HG03135 (cell line): Measurements from ENCODE around the gene MPP4.
A peak's percentile ranks its signal among the peaks of the same experiment; 100 is the strongest.
"Not testable (repeated sequence)": the region's sequence is repeated elsewhere in the genome, so short reads cannot be mapped to it uniquely, and the experiment has no call there.

Experiments used
- ATAC-seq: cut with Tn5 transposase; IDR thresholded peaks from one replicate; pipeline ENCODE4 v1.9.1; 2021; ENCODE audit warnings: mild to moderate bottlenecking, moderate library complexity; ENCODE audit not compliant: unreplicated experiment

Gene MPP4

DNA sequence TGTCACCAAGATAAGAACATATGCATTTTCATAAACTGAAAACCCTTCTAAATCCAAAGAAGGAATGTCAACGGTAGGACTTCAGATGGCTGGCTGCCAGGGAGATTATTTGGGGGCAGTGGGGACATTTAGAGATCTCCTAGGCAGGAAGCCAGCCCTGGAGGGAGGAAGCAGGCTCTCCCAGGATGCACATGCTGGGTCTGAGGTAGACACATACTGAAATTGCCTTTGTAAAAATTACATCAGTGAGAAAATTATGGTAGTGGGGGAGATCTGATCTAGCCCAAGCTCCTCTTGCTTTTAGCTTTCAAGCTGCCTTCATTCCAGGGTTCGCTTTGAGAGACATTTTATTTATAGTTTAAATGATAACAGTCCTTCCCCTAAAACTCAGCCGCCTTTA is 24.1 kb downstream of the MPP4 start:
- no peak for ATAC-seq

- ATAC-seq, result no peak
Observed at GRCh38 chr2:201673546-201673945, 24.9 kb downstream of the MPP4 start.

GRCh38 chr2:201671205-201671604 is 27.2 kb downstream of the MPP4 start:
- ATAC-seq, result not testable (repeated sequence)

DNA sequence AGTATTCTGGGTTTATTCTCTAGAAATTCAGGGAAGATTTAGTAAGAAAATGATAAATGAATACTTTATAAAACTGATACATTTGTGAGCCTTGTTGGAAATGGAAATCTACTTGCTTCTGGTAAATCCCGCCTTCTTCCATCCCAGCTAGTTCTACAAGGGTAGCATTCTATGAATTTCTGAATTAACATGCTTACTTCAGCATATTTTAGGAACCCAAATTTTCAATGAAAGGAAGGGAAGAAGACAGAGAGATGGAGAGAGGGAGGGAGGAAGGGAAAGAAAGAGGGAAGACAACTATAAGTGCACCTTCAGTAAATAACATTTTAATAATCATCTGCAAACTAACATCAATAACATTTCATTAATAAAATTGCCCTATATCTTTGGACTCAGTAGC is 28.6 kb downstream of the MPP4 start:
- ATAC-seq, result no peak

- ATAC-seq, result no peak
Observed at GRCh38 chr2:201668402-201668910, 30.0 kb downstream of the MPP4 start.

GRCh38 chr2:201664334-201664733 is 34.1 kb downstream of the MPP4 start:
- ATAC-seq, result no peak

GRCh38 chr2:201661366-201661765 is 37.1 kb downstream of the MPP4 start:
- ATAC-seq, result no peak

DNA sequence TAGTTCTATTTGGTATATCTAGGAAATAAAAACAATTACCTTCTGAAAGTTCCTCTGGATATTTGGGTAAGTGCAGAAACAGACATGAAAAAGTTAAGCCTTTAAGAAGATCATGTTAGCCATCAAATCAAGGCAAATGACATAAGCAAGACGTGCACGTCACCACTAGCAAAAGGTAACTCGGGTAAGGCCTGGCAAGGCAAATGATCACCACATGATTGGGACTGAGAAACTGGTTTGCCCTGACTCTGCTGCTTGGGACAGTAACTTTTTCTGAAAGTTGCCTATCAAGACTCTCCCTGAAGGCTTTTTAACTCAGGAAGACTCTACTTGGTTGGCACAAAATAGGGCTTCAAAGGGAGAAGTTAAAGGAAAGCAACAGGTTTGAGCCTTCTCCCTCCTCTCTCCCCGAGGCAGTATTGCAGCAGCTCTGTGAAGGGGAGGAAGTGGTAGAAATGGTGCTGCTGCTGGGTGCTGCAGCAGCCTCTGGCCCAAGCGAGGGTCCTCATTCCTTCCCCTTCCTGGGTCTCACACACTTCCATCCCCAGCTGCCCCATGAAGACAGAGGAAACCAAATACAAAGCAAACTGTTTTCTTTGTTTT is 38.0 kb downstream of the MPP4 start:
- ATAC-seq, result no peak

GRCh38 chr2:201656740-201657139 is 41.7 kb downstream of the MPP4 start:
- ATAC-seq, result no peak

GRCh38 chr2:201656102-201656501 is 42.3 kb downstream of the MPP4 start:
- ATAC-seq, result no peak

GRCh38 chr2:201654616-201655384 is 43.6 kb downstream of the MPP4 start:
- no peak for ATAC-seq

DNA sequence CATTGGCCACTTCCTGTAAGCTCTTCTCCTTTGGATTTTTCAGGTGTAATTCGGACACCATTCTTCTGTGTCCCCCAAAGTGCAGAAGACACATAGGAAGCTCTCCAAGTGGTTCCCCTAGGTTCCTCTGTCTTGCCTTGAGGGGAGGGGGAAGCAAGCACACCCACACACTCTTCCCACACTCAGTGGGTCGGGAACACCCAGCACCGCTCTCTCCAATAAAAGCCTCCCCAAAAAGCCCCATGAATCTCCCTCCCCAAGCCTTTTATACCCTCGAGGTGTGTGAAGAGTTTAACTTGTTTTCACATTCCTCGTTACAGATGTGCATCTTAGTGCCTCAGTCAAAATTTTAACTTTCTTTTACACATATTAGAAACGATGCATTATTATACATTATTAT is 45.2 kb downstream of the MPP4 start:
- no peak for ATAC-seq

DNA sequence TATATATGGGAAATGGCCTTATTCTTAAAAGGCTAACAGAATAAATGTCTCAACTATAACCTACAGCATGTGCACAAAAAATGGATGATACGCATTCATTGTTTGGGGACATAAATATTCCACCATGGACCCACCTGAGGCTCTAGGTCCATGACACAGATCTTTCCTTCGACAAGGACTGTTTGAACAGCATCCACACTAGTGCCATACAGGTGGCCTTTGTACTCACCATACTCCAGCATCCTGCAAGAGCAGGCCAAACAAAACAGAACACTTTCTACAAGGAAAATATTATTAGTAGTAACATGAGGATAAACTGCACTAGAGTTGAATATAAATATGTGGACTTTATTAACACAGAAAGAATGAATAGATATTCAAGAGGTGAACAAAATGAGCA is 49.0 kb downstream of the MPP4 start:
- no peak for ATAC-seq

- no peak for ATAC-seq
Observed at GRCh38 chr2:201647431-201647830, 51.0 kb downstream of the MPP4 start.

DNA sequence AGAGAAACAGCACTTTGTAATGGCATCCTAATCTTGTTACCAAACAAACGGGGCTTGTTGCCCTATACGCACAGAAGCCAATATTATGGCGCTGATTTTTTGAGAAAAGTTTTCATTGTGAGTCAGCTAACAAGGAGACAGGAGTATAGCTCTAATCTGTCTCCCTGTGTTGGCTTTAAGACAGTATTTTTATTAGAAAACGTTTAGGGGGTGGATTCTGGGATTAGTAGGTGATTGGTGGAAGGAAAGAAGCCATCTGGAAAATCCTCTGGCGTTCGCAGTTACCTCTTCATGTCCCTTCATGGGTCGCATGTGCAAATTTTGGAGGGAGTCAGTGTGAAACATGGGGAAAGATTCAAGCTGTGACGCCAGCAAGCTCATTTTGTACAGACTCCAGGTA is 54.4 kb downstream of the MPP4 start:
- no peak for ATAC-seq

GRCh38 chr2:201643216-201643890 is 55.1 kb downstream of the MPP4 start, which contains the start of gene TMEM237:
Gene TMEM237 (minus strand): TSS chr2:201643503. CDS start chr2:201643400, 103 bp downstream.
- ATAC-seq, result peak; percentile 30

DNA sequence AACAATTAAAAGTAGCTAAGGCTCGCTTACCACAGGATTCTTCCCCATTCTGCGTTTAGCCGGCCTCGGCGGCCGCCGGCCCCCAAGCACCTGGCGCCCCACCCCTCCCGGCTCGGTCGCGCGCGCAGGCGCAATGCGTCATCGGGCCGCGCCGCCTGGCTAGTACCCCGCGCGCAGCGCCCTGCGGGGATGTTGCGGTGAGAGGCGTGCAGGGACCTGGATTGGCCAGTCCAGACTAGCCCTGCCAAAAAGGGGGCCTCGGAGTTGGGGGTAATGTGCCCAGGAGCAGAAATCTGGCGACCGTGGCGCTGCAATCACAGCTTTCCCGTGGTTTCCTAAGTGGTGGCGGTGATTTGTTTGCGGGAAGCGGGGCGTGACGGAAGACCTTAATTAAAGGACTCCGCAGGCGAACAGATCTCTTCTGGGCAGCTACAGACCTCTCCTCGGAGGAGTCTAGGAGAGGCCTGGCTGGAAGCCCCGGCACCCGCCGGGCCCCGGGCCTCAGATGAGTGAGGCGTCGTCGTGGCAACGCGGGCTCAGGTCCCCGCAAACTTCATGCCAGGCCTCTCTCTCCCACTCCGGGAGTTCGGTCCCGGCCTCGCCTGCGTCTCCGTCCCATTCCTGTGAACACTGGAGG is 55.7 kb downstream of the MPP4 start:
- peak; percentile 82 for ATAC-seq

GRCh38 chr2:201642086-201642578 is 56.3 kb downstream of the MPP4 start:
- peak; percentile 35 for ATAC-seq

DNA sequence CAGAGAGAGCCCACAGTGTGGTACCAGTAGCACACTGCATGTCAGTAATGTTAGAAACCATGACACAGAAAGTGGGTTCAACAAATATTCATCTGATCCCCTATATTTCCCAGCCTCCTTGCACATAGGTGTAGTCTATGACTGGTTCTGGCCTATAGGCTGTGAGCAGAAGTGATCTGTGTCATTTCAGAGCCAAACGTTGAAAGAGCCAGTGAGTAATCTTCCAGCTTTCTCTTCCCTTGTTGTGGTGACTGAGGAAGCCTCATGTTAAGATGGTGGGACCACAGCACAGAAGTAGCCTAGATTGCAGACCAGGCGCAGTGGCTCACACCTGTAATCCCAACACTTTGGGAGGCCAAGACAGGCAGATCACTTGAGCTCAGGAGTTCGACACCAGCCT is 59.2 kb downstream of the MPP4 start:
- no peak for ATAC-seq

- ATAC-seq, result no peak
Observed at GRCh38 chr2:201638326-201638725, 60.1 kb downstream of the MPP4 start.

DNA sequence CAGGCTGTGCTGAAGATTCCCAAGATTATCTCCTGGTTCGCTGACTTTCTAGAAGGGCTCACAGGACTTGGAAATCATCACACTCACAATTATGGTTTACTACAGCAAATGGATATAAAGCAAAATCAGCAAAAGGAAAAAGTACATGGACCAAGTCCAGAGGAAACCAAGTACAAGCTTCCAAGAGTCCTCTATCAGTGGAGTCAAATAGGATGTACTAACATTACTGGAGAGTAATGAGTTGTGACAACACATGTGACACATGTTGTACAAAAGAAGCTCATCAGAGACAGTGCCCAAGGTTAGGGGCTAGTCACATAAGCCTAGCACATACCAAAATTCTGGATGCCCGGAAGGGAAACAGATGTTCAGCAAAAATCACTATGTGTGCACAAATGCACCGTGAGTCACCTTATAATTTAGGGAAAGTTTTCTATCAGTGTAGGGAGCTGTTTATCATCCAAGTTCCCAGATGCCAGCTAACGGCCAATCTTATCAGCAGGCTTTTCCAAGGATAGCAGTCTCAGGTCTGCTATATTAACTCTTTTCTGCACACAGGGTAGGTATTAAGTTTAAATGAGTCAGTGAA is 64.7 kb downstream of the MPP4 start:
- ATAC-seq, result no peak
